GM18526 (cell line): ENCODE measurements around the gene KLHDC4.

ENCODE experiments used
- POLR2A ChIP-seq: IDR thresholded peaks from 3 replicates; pipeline ENCODE4 v1.6.1; 2011; ENCODE audit not compliant: insufficient read length; ENCODE audit errors: extremely low read depth

KLHDC4 gene

GRCh38 chr16:87790292-87791100 lies 24.7 kb upstream of the KLHDC4 start:
- no peak for TF ChIP-seq POLR2A

GRCh38 chr16:87789437-87790291 lies 23.9 kb upstream of the KLHDC4 start:
- no peak for TF ChIP-seq POLR2A

- TF ChIP-seq POLR2A: no peak
Observed at GRCh38 chr16:87784812-87785211, 19.0 kb upstream of the KLHDC4 start.

GRCh38 chr16:87782033-87782432 lies 16.2 kb upstream of the KLHDC4 start:
- TF ChIP-seq POLR2A: no peak

GRCh38 chr16:87780385-87780989 lies 14.7 kb upstream of the KLHDC4 start:
- TF ChIP-seq POLR2A: peak; percentile 23

- peak; percentile 26 for TF ChIP-seq POLR2A
Observed at GRCh38 chr16:87778830-87779579, 13.2 kb upstream of the KLHDC4 start.

- TF ChIP-seq POLR2A: no peak
Observed at GRCh38 chr16:87778476-87778829, 12.7 kb upstream of the KLHDC4 start.

GRCh38 chr16:87766485-87766797 lies 655 bp upstream of the KLHDC4 start:
- TF ChIP-seq POLR2A: no peak

- no peak for TF ChIP-seq POLR2A
Observed at GRCh38 chr16:87765473-87765775, 362 bp downstream of the KLHDC4 start.

- no peak for TF ChIP-seq POLR2A
Observed at GRCh38 chr16:87764600-87765472, 950 bp downstream of the KLHDC4 start.

GRCh38 chr16:87762620-87763019 lies 3.2 kb downstream of the KLHDC4 start:
- no peak for TF ChIP-seq POLR2A

GRCh38 chr16:87762071-87762571 lies 3.7 kb downstream of the KLHDC4 start:
- no peak for TF ChIP-seq POLR2A

GRCh38 chr16:87761060-87761459 lies 4.7 kb downstream of the KLHDC4 start:
- no peak for TF ChIP-seq POLR2A

- no peak for TF ChIP-seq POLR2A
Observed at GRCh38 chr16:87757841-87758426, 7.9 kb downstream of the KLHDC4 start.
